SK-N-MC (cell line): ENCODE results near the gene NKPD1.

Source experiments
- FOXP2 ChIP-seq: optimal IDR thresholded peaks from 2 replicates; pipeline ENCODE3; 2011; ENCODE audit warnings: mild to moderate bottlenecking, moderate library complexity; ENCODE audit not compliant: insufficient read depth; ENCODE audit errors: extremely low read length, control extremely low read depth
- POLR2AphosphoS5 ChIP-seq: IDR thresholded peaks from 2 replicates; pipeline ENCODE4 v1.6.1; 2012; ENCODE audit warnings: mild to moderate bottlenecking, low read depth, low read length, borderline replicate concordance

GRCh38 chr19:45124021-45124420 is 36.8 kb downstream of the NKPD1 start:
- TF ChIP-seq POLR2AphosphoS5 (no peak), FOXP2 (no peak)
